ENCODE data around the gene FAM240B. TPM values are rescaled to one million over a fixed set of nuclear protein-coding genes. Genes with fewer than 3 reads are reported as not detected.
A peak's percentile ranks its signal among the peaks of the same experiment; 100 is the strongest.

The FAM240B gene
- total and polyA plus RNA-seq, 5 experiments from 2014 or later: not detected

GRCh38 chr9:38727497-38728001 lies 7.6 kb upstream of the FAM240B start:
- POLR2A ChIA-PET: no interaction called here
- H3K4me1 Mint-ChIP-seq: no peaks in the 10 kb centered on the region
- no peak overlapping the region for H3K4me3 Mint-ChIP-seq

GRCh38 chr9:38724754-38725153 lies 4.8 kb upstream of the FAM240B start:
- POLR2A ChIA-PET: no interaction called here
- Mint-ChIP-seq H3K4me3 (no peak overlapping the region), H3K4me1 (no peaks in the 10 kb centered on the region), H3K27ac (no peak overlapping the region), H3K36me3 (no peaks in the 10 kb centered on the region), H3K9me3 (peaks cover 0 to 6% (median 0%) of the 10 kb centered on the region in 9 donors), H3K27me3 (peaks cover 2 to 19% (median 16%) of the 10 kb centered on the region in 5 donors)
- no peak for DNase-seq
- ATAC-seq: no peak

More at GRCh38 chr9:38727497-38728001, 7.6 kb upstream of the FAM240B start:
- peaks cover 5 to 27% (median 12%) of the 10 kb centered on the region in 5 donors for H3K27me3 Mint-ChIP-seq
- peak in 1 of 10 donors; percentile 0 for DNase-seq
- no peak overlapping the region for H3K27ac Mint-ChIP-seq
- ATAC-seq: no peak
- H3K9me3 Mint-ChIP-seq: peaks cover 0 to 6% (median 0%) of the 10 kb centered on the region in 9 donors
- H3K36me3 Mint-ChIP-seq: no peaks in the 10 kb centered on the region

- H3K9me3 Mint-ChIP-seq: no peaks in the 10 kb centered on the region
- no peaks in the 10 kb centered on the region for H3K4me1 Mint-ChIP-seq
- H3K36me3 Mint-ChIP-seq: no peaks in the 10 kb centered on the region
- ATAC-seq: no peak
- POLR2A ChIA-PET: no interaction called here
- peaks cover 7 to 24% (median 10%) of the 10 kb centered on the region in 5 donors for H3K27me3 Mint-ChIP-seq
- no peak overlapping the region for H3K27ac Mint-ChIP-seq
- DNase-seq: no peak
- H3K4me3 Mint-ChIP-seq: no peak overlapping the region
Observed at GRCh38 chr9:38718148-38718547, 1.8 kb downstream of the FAM240B start.

GRCh38 chr9:38715684-38716083 lies 4.2 kb downstream of the FAM240B start:
- ATAC-seq (no peak), DNase-seq (no peak)
- Mint-ChIP-seq H3K4me3 (no peak overlapping the region), H3K36me3 (no peaks in the 10 kb centered on the region), H3K27ac (no peak overlapping the region), H3K27me3 (peaks cover 10 to 38% (median 18%) of the 10 kb centered on the region in 5 donors), H3K9me3 (no peaks in the 10 kb centered on the region), H3K4me1 (no peaks in the 10 kb centered on the region)
- POLR2A ChIA-PET: no interaction called here

- ATAC-seq: no peak
- no peak overlapping the region for H3K4me3 Mint-ChIP-seq
- POLR2A ChIA-PET: no interaction called here
- no peak overlapping the region for H3K27ac Mint-ChIP-seq
- no peaks in the 10 kb centered on the region for H3K4me1 Mint-ChIP-seq
- H3K9me3 Mint-ChIP-seq: no peaks in the 10 kb centered on the region
- DNase-seq: no peak
- H3K27me3 Mint-ChIP-seq: peaks cover 7 to 53% (median 20%) of the 10 kb centered on the region in 5 donors
- H3K36me3 Mint-ChIP-seq: no peaks in the 10 kb centered on the region
Observed at GRCh38 chr9:38713426-38713825, 6.5 kb downstream of the FAM240B start.

- no peaks in the 10 kb centered on the region for H3K36me3 Mint-ChIP-seq
- peaks cover 4 to 66% (median 28%) of the 10 kb centered on the region in 5 donors for H3K27me3 Mint-ChIP-seq
- no peak overlapping the region for H3K4me3 Mint-ChIP-seq
- H3K9me3 Mint-ChIP-seq: no peaks in the 10 kb centered on the region
- no peak overlapping the region for H3K27ac Mint-ChIP-seq
- DNase-seq (no peak), ATAC-seq (no peak)
- H3K4me1 Mint-ChIP-seq: peaks cover 0 to 2% (median 0%) of the 10 kb centered on the region in 4 donors
- POLR2A ChIA-PET: no interaction called here
Observed at GRCh38 chr9:38708759-38709158, 11.2 kb downstream of the FAM240B start.

GRCh38 chr9:38707885-38708637 lies 11.9 kb downstream of the FAM240B start:
- H3K27me3 Mint-ChIP-seq: peaks cover 6 to 67% (median 30%) of the 10 kb centered on the region in 5 donors
- H3K27ac Mint-ChIP-seq: no peak overlapping the region
- peaks cover 0 to 2% (median 0%) of the 10 kb centered on the region in 4 donors for H3K4me1 Mint-ChIP-seq
- H3K4me3 Mint-ChIP-seq: no peak overlapping the region
- DNase-seq (no peak), ATAC-seq (no peak)
- POLR2A ChIA-PET: no interaction called here
- no peaks in the 10 kb centered on the region for H3K36me3 Mint-ChIP-seq
- no peaks in the 10 kb centered on the region for H3K9me3 Mint-ChIP-seq

- POLR2A ChIA-PET: no interaction called here
- Mint-ChIP-seq H3K4me3 (no peak overlapping the region), H3K9me3 (no peaks in the 10 kb centered on the region), H3K27ac (peak overlapping the region in 1 of 10 donors; percentile 1), H3K4me1 (peaks cover 0 to 2% (median 0%) of the 10 kb centered on the region in 4 donors), H3K36me3 (no peaks in the 10 kb centered on the region), H3K27me3 (peaks cover 3 to 60% (median 23%) of the 10 kb centered on the region in 5 donors)
- ATAC-seq: no peak
- DNase-seq: no peak
Observed at GRCh38 chr9:38706493-38706892, 13.4 kb downstream of the FAM240B start.

- Mint-ChIP-seq H3K36me3 (no peaks in the 10 kb centered on the region), H3K4me3 (no peak overlapping the region), H3K27me3 (peaks cover 5 to 60% (median 21%) of the 10 kb centered on the region in 5 donors), H3K27ac (no peak overlapping the region), H3K9me3 (no peaks in the 10 kb centered on the region), H3K4me1 (peaks cover 0 to 2% (median 0%) of the 10 kb centered on the region in 4 donors)
- ATAC-seq: no peak
- POLR2A ChIA-PET: no interaction called here
- no peak for DNase-seq
Observed at GRCh38 chr9:38705917-38706316, 14.0 kb downstream of the FAM240B start.

GRCh38 chr9:38700695-38701094 lies 19.2 kb downstream of the FAM240B start:
- Mint-ChIP-seq H3K4me1 (no peaks in the 10 kb centered on the region), H3K27me3 (peaks cover 5 to 30% (median 12%) of the 10 kb centered on the region in 5 donors), H3K36me3 (no peaks in the 10 kb centered on the region), H3K9me3 (no peaks in the 10 kb centered on the region), H3K27ac (no peak overlapping the region), H3K4me3 (no peak overlapping the region)
- no peak for DNase-seq
- POLR2A ChIA-PET: no interaction called here
- no peak for ATAC-seq

GRCh38 chr9:38699337-38699736 lies 20.6 kb downstream of the FAM240B start:
- no peaks in the 10 kb centered on the region for H3K9me3 Mint-ChIP-seq
- DNase-seq (no peak), ATAC-seq (no peak)
- H3K4me3 Mint-ChIP-seq: no peak overlapping the region
- H3K36me3 Mint-ChIP-seq: no peaks in the 10 kb centered on the region
- no peak overlapping the region for H3K27ac Mint-ChIP-seq
- no peaks in the 10 kb centered on the region for H3K4me1 Mint-ChIP-seq
- H3K27me3 Mint-ChIP-seq: peaks cover 5 to 30% (median 10%) of the 10 kb centered on the region in 5 donors
- POLR2A ChIA-PET: no interaction called here

GRCh38 chr9:38697776-38698300 lies 22.1 kb downstream of the FAM240B start:
- Mint-ChIP-seq H3K36me3 (no peaks in the 10 kb centered on the region), H3K4me1 (no peaks in the 10 kb centered on the region), H3K4me3 (no peak overlapping the region), H3K9me3 (no peaks in the 10 kb centered on the region), H3K27ac (no peak overlapping the region), H3K27me3 (peaks cover 2 to 27% (median 6%) of the 10 kb centered on the region in 5 donors)
- no peak for DNase-seq
- POLR2A ChIA-PET: no interaction called here
- no peak for ATAC-seq

GRCh38 chr9:38696999-38697398 lies 22.9 kb downstream of the FAM240B start:
- peaks cover 2 to 23% (median 7%) of the 10 kb centered on the region in 5 donors for H3K27me3 Mint-ChIP-seq
- no peak for DNase-seq

More at GRCh38 chr9:38696999-38697398, 22.9 kb downstream of the FAM240B start:
- no peak overlapping the region for H3K4me3 Mint-ChIP-seq
- no peak overlapping the region for H3K27ac Mint-ChIP-seq
- H3K4me1 Mint-ChIP-seq: no peaks in the 10 kb centered on the region
- H3K36me3 Mint-ChIP-seq: no peaks in the 10 kb centered on the region
- H3K9me3 Mint-ChIP-seq: no peaks in the 10 kb centered on the region
- no peak for ATAC-seq
- POLR2A ChIA-PET: no interaction called here

All from naive thymus-derived CD8-positive, alpha-beta T cell (primary cell).